Astrocyte (in vitro differentiated cells and primary cell): ENCODE results near the gene POLD2. TPM values are rescaled to one million over a fixed set of nuclear protein-coding genes. Genes with fewer than 3 reads are reported as not detected.

ENCODE experiments used
- DNase-seq: peaks from one replicate; pipeline ENCODE4 v3.0.0-alpha.2; 2010; ENCODE audit warnings: low read depth
- FAIRE-seq: peaks from 2 replicates; lab custom pipeline; 2011; peaks lifted over from hg19 to GRCh38; lab: Jason Lieb, UNC
- H2AFZ ChIP-seq: 2 replicates; pipeline ENCODE4 v1.6.0; 2012; ENCODE audit warnings: low read depth, low read length, inconsistent platforms
- H3K27ac ChIP-seq: 2 replicates; pipeline ENCODE4 v1.5.1; 2011; ENCODE audit warnings: low read depth, low read length, inconsistent platforms
- H3K27me3 ChIP-seq: 2 replicates; pipeline ENCODE4 v1.6.0; 2011; ENCODE audit warnings: low read length, inconsistent platforms; ENCODE audit not compliant: insufficient read depth
- H3K36me3 ChIP-seq: 2 replicates; pipeline ENCODE4 v1.5.1; 2011; ENCODE audit warnings: low read length, inconsistent platforms; ENCODE audit not compliant: insufficient read depth
- H3K4me1 ChIP-seq: 2 replicates; pipeline ENCODE4 v1.5.1; 2011; ENCODE audit warnings: low read length, inconsistent platforms; ENCODE audit not compliant: insufficient read depth
- H3K4me2 ChIP-seq: 2 replicates; pipeline ENCODE4 v1.6.0; 2012; ENCODE audit warnings: low read length, inconsistent platforms
- H3K4me3 ChIP-seq: 2 replicates; pipeline ENCODE4 v1.5.1; 2011; ENCODE audit warnings: low read depth, mild to moderate bottlenecking, low read length, inconsistent platforms; ENCODE audit not compliant: insufficient read depth
- H3K79me2 ChIP-seq: 2 replicates; pipeline ENCODE4 v1.6.0; 2012; ENCODE audit warnings: mild to moderate bottlenecking, low read length, inconsistent platforms; ENCODE audit not compliant: insufficient read depth
- H3K9ac ChIP-seq: 2 replicates; pipeline ENCODE4 v1.6.0; 2012; ENCODE audit warnings: mild to moderate bottlenecking, low read length, inconsistent platforms
- H3K9me3 ChIP-seq: 2 replicates; pipeline ENCODE4 v1.5.1; 2012; ENCODE audit warnings: low read depth, mild to moderate bottlenecking, low read length, inconsistent platforms; ENCODE audit not compliant: insufficient read depth
- H4K20me1 ChIP-seq: 2 replicates; pipeline ENCODE4 v1.6.0; 2012; ENCODE audit warnings: low read length, inconsistent platforms; ENCODE audit not compliant: insufficient read depth
- H3K27ac Mint-ChIP-seq: one replicate; pipeline ENCODE4 v1.8.0; 2021; ENCODE audit warnings: mild to moderate bottlenecking, mixed read lengths; ENCODE audit not compliant: unreplicated experiment
- H3K27me3 Mint-ChIP-seq: one replicate; pipeline ENCODE4 v1.8.0; 2021; ENCODE audit warnings: low read depth, mixed read lengths; ENCODE audit not compliant: unreplicated experiment
- H3K36me3 Mint-ChIP-seq: one replicate; pipeline ENCODE4 v1.8.0; 2021; ENCODE audit warnings: low read depth, mixed read lengths; ENCODE audit not compliant: unreplicated experiment
- H3K4me1 Mint-ChIP-seq: one replicate; pipeline ENCODE4 v1.8.0; 2021; ENCODE audit warnings: low read depth, mixed read lengths; ENCODE audit not compliant: unreplicated experiment
- H3K4me3 Mint-ChIP-seq: one replicate; pipeline ENCODE4 v1.8.0; 2021; ENCODE audit warnings: mild to moderate bottlenecking, moderate library complexity, mixed read lengths; ENCODE audit not compliant: unreplicated experiment
- H3K9me3 Mint-ChIP-seq: one replicate; pipeline ENCODE4 v1.8.0; 2021; ENCODE audit warnings: mild to moderate bottlenecking, mixed read lengths; ENCODE audit not compliant: unreplicated experiment
- CTCF ChIP-seq: IDR thresholded peaks from 2 replicates; pipeline ENCODE4 v1.5.1; 2011; ENCODE audit warnings: low read depth, mild to moderate bottlenecking, inconsistent platforms, low read length, moderate library complexity; ENCODE audit not compliant: insufficient read depth
- EZH2 ChIP-seq: IDR thresholded peaks from 2 replicates; pipeline ENCODE4 v1.6.1; 2012; ENCODE audit warnings: mild to moderate bottlenecking, low read length, inconsistent platforms; ENCODE audit not compliant: insufficient read depth
- total RNA-seq: library from RNA; stranded (reverse); gene quantifications from 2 replicates; pipeline ENCODE4 v1.2.1, GENCODE V29; 2021

Gene POLD2
- total RNA-seq, 1 donor from 2014 or later = 67.7 TPM

DNA sequence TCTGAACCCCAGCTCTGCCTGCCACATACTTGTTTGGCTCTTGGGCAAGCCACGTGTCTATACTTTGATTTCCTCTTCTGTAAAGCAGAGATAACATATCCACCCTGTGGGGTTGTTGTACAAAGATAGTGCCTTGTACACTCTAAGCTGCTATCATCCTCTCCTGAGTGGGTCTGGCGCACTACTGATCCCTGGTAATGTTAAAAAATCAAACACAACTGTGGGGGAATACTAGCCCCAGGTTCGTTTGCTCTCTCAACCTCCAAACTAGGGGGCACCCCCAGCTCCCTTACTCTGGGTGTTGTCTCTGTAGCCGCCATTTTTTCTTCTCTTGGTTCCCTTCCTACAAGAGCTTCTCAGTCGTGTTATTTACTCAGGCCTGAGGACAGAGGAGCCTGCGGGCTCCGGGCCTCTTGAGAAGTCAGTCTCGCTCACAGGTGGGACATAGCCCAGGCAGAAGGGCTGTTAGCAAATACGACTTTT lies 42.0 kb downstream of the POLD2 start:
- Mint-ChIP-seq H3K27ac (peak overlapping the region; percentile 38), H3K4me3 (peak overlapping the region; percentile 87), H3K27me3 (no peaks in the 10 kb centered on the region), H3K9me3 (no peaks in the 10 kb centered on the region), H3K36me3 (peaks cover 14% of the 10 kb centered on the region), H3K4me1 (peaks cover 15% of the 10 kb centered on the region)
- no peak for FAIRE-seq
- TF ChIP-seq EZH2 (no peak), CTCF (no peak)
- peak overlapping the region; percentile 75 for H3K4me3 ChIP-seq
- no peak for DNase-seq
- no peaks in the 10 kb centered on the region for H3K9me3 ChIP-seq
- H3K27me3 ChIP-seq = no peaks in the 10 kb centered on the region
- peaks cover 15% of the 10 kb centered on the region for H3K79me2 ChIP-seq
- H3K27ac ChIP-seq = no peak overlapping the region
- H3K9ac ChIP-seq = peak overlapping the region; percentile 85
- H4K20me1 ChIP-seq = no peaks in the 10 kb centered on the region
- peak overlapping the region; percentile 89 for H3K4me2 ChIP-seq
- H3K4me1 ChIP-seq = peaks cover 15% of the 10 kb centered on the region
- peaks cover 17% of the 10 kb centered on the region for H3K36me3 ChIP-seq
- no peak overlapping the region for H2AFZ ChIP-seq

GRCh38 chr7:44080686-44081265 lies 42.6 kb downstream of the POLD2 start:
- Histone ChIP-seq H3K27me3 (no peaks in the 10 kb centered on the region), H3K9ac (no peak overlapping the region), H3K79me2 (peaks cover 15% of the 10 kb centered on the region), H3K4me2 (peak overlapping the region; percentile 89), H4K20me1 (no peaks in the 10 kb centered on the region), H2AFZ (no peak overlapping the region), H3K9me3 (no peaks in the 10 kb centered on the region), H3K36me3 (peaks cover 17% of the 10 kb centered on the region), H3K27ac (no peak overlapping the region), H3K4me1 (peaks cover 15% of the 10 kb centered on the region), H3K4me3 (no peak overlapping the region)
- no peak for FAIRE-seq
- no peak for DNase-seq
- no peak overlapping the region for H3K27ac Mint-ChIP-seq
- TF ChIP-seq EZH2 = no peak
- no peak for TF ChIP-seq CTCF
- H3K4me1 Mint-ChIP-seq = peaks cover 15% of the 10 kb centered on the region
- no peaks in the 10 kb centered on the region for H3K27me3 Mint-ChIP-seq
- H3K4me3 Mint-ChIP-seq = peak overlapping the region; percentile 87
- H3K36me3 Mint-ChIP-seq = peaks cover 17% of the 10 kb centered on the region
- no peaks in the 10 kb centered on the region for H3K9me3 Mint-ChIP-seq

- Histone ChIP-seq H3K27me3 (no peaks in the 10 kb centered on the region), H3K4me3 (no peak overlapping the region), H3K4me2 (no peak overlapping the region), H3K9me3 (no peaks in the 10 kb centered on the region), H3K36me3 (peaks cover 17% of the 10 kb centered on the region), H4K20me1 (no peaks in the 10 kb centered on the region), H3K79me2 (peaks cover 15% of the 10 kb centered on the region), H2AFZ (no peak overlapping the region), H3K27ac (no peak overlapping the region), H3K4me1 (peaks cover 15% of the 10 kb centered on the region), H3K9ac (no peak overlapping the region)
- H3K27ac Mint-ChIP-seq = no peak overlapping the region
- H3K4me3 Mint-ChIP-seq = no peak overlapping the region
- peaks cover 15% of the 10 kb centered on the region for H3K4me1 Mint-ChIP-seq
- H3K9me3 Mint-ChIP-seq = no peaks in the 10 kb centered on the region
- peaks cover 20% of the 10 kb centered on the region for H3K36me3 Mint-ChIP-seq
- no peak for TF ChIP-seq CTCF
- H3K27me3 Mint-ChIP-seq = no peaks in the 10 kb centered on the region
- FAIRE-seq (no peak), DNase-seq (no peak)
Observed at GRCh38 chr7:44080118-44080517, 43.2 kb downstream of the POLD2 start.
